Trophoblast cell (in vitro differentiated cells and primary cell): ENCODE data around the gene CCDC14.

ENCODE experiments used
- DNase-seq, 2 donors: peaks; one replicate each; pipeline ENCODE4 v3.0.0-alpha.2; 2016
- H2AFZ ChIP-seq: 2 replicates; pipeline ENCODE4 v1.6.1; 2013; ENCODE audit warnings: low read length, moderate library complexity, mild to moderate bottlenecking; ENCODE audit not compliant: insufficient read depth, poor library complexity
- H2AK5ac ChIP-seq: 2 replicates; pipeline ENCODE4 v1.6.1; 2013; ENCODE audit warnings: mild to moderate bottlenecking, low read length
- H2BK120ac ChIP-seq: 2 replicates; pipeline ENCODE4 v1.6.1; 2013; ENCODE audit warnings: low read length, mild to moderate bottlenecking, moderate library complexity; ENCODE audit not compliant: insufficient read depth, poor library complexity
- H2BK12ac ChIP-seq: 2 replicates; pipeline ENCODE4 v1.6.1; 2013; ENCODE audit warnings: mild to moderate bottlenecking, low read length, moderate library complexity
- H2BK5ac ChIP-seq: 2 replicates; pipeline ENCODE4 v1.6.1; 2013; ENCODE audit warnings: low read length, low read depth, moderate library complexity, mild to moderate bottlenecking; ENCODE audit not compliant: poor library complexity
- H3K14ac ChIP-seq: 2 replicates; pipeline ENCODE4 v1.6.1; 2013; ENCODE audit warnings: mild to moderate bottlenecking, low read length
- H3K18ac ChIP-seq: 2 replicates; pipeline ENCODE4 v1.6.1; 2013; ENCODE audit warnings: mild to moderate bottlenecking, low read length
- H3K23ac ChIP-seq: 2 replicates; pipeline ENCODE4 v1.6.1; 2013; ENCODE audit warnings: low read length
- H3K27ac ChIP-seq: 2 replicates; pipeline ENCODE4 v1.5.1; 2013; ENCODE audit warnings: low read depth, mild to moderate bottlenecking, inconsistent platforms, low read length, moderate library complexity
- H3K27me3 ChIP-seq: 2 replicates; pipeline ENCODE4 v1.6.1; 2013; ENCODE audit warnings: inconsistent platforms, mild to moderate bottlenecking, low read length, moderate library complexity; ENCODE audit not compliant: insufficient read depth
- H3K36me3 ChIP-seq, 2 experiments: 1 replicate in 1 of 2; 2 replicates in 1 of 2; pipeline ENCODE4 v1.6.1; 2013; ENCODE audit warnings: low read length in 2 of 2, mild to moderate bottlenecking in 2 of 2, moderate library complexity in 1 of 2; ENCODE audit not compliant: insufficient read depth in 2 of 2, control insufficient read depth in 1 of 2
- H3K4ac ChIP-seq: 2 replicates; pipeline ENCODE4 v1.6.1; 2013; ENCODE audit warnings: low read depth, mild to moderate bottlenecking, low read length, moderate library complexity
- H3K4me1 ChIP-seq, 2 experiments: 1 replicate in 1 of 2; 2 replicates in 1 of 2; pipeline ENCODE4 v1.6.1; 2013; ENCODE audit warnings: low read length in 2 of 2, mild to moderate bottlenecking in 2 of 2, moderate library complexity in 1 of 2; ENCODE audit not compliant: insufficient read depth in 2 of 2, control insufficient read depth in 1 of 2
- H3K4me2 ChIP-seq: 2 replicates; pipeline ENCODE4 v1.6.1; 2013; ENCODE audit warnings: inconsistent platforms, mild to moderate bottlenecking, low read length, moderate library complexity
- H3K4me3 ChIP-seq: 2 replicates; pipeline ENCODE4 v1.5.1; 2013; ENCODE audit warnings: mild to moderate bottlenecking, low read depth, low read length, inconsistent platforms
- H3K79me1 ChIP-seq: one replicate; pipeline ENCODE4 v1.6.1; 2013; ENCODE audit warnings: low read length
- H3K79me2 ChIP-seq: 2 replicates; pipeline ENCODE4 v1.6.1; 2013; ENCODE audit warnings: low read length, mild to moderate bottlenecking; ENCODE audit not compliant: control insufficient read depth, insufficient read depth, poor library complexity
- H3K9ac ChIP-seq: 2 replicates; pipeline ENCODE4 v1.6.1; 2013; ENCODE audit warnings: mild to moderate bottlenecking, low read length
- H3K9me3 ChIP-seq: 2 replicates; pipeline ENCODE4 v1.6.1; 2013; ENCODE audit warnings: low read depth, mild to moderate bottlenecking, control low read depth, inconsistent platforms, low read length; ENCODE audit not compliant: insufficient read depth
- H4K12ac ChIP-seq: 2 replicates; pipeline ENCODE4 v1.6.1; 2013; ENCODE audit warnings: low read depth, mild to moderate bottlenecking, low read length, moderate library complexity
- H4K8ac ChIP-seq: 2 replicates; pipeline ENCODE4 v1.6.1; 2013; ENCODE audit warnings: low read depth, mild to moderate bottlenecking, low read length, moderate library complexity
- H4K91ac ChIP-seq: one replicate; pipeline ENCODE4 v1.6.1; 2013; ENCODE audit warnings: low read depth, mild to moderate bottlenecking, low read length, moderate library complexity
- WGBS: extraction: QIAGEN DNeasy Blood & Tissue Kit; methylation state at CpG from one replicate; pipeline ENCODE4 v1.1.7; 2013; ENCODE audit warnings: missing lambda C conversion rate; ENCODE audit not compliant: insufficient read length, insufficient coverage; ENCODE audit errors: extremely low coverage; 5-methylcytosine and 5-hydroxymethylcytosine counted together

Gene CCDC14

DNA sequence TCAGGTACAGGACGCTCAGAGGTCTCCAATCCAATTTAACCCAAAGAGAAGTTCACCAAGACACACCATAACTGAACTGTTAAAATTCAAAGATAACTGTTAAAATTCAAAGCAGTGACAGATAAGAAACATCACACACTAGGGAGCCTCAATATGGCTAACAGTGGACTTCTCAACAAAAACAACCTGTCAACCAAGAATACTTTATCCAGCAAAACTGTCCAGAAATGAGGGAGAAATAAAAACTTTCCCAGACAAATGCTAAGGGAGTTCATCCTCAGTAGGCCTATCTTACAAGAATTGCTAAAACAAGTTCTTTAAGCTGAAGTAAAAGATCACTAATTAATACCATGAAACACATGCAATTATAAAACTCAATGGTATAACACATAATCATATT is 40.6 kb downstream of the CCDC14 start:
- H2AK5ac ChIP-seq, result no peak overlapping the region
- H3K79me1 ChIP-seq, result no peaks in the 10 kb centered on the region
- no peak overlapping the region for H3K14ac ChIP-seq
- peaks cover 16 to 18% of the 10 kb centered on the region in 2 experiments for H3K36me3 ChIP-seq
- no peaks in the 10 kb centered on the region for H3K27me3 ChIP-seq
- no peak overlapping the region for H2BK5ac ChIP-seq
- H4K12ac ChIP-seq, result no peak overlapping the region
- no peak overlapping the region for H3K27ac ChIP-seq
- no peak overlapping the region for H3K9ac ChIP-seq
- DNase-seq, result no peak
- no peak overlapping the region for H3K4me3 ChIP-seq
- no peaks in the 10 kb centered on the region for H3K4me1 ChIP-seq
- H3K9me3 ChIP-seq, result no peaks in the 10 kb centered on the region
- no peak overlapping the region for H3K18ac ChIP-seq
- H2BK12ac ChIP-seq, result no peak overlapping the region
- H3K4ac ChIP-seq, result no peak overlapping the region
- no CpG with 5 or more reads among the region's 1 CpG for WGBS
- H4K8ac ChIP-seq, result no peak overlapping the region
- no peak overlapping the region for H3K4me2 ChIP-seq
- no peak overlapping the region for H3K23ac ChIP-seq
- H2AFZ ChIP-seq, result no peak overlapping the region
- H2BK120ac ChIP-seq, result no peak overlapping the region
- H3K79me2 ChIP-seq, result no peaks in the 10 kb centered on the region
- H4K91ac ChIP-seq, result no peak overlapping the region

- no peak overlapping the region for H3K4me2 ChIP-seq
- H2AFZ ChIP-seq, result no peak overlapping the region
- no peak overlapping the region for H3K9ac ChIP-seq
- no peak overlapping the region for H3K14ac ChIP-seq
- no peak overlapping the region for H2BK12ac ChIP-seq
- no peak for DNase-seq
- no peak overlapping the region for H3K18ac ChIP-seq
- no peak overlapping the region for H3K27ac ChIP-seq
- no peaks in the 10 kb centered on the region for H3K9me3 ChIP-seq
- H3K79me1 ChIP-seq, result no peaks in the 10 kb centered on the region
- H3K79me2 ChIP-seq, result no peaks in the 10 kb centered on the region
- H3K4me3 ChIP-seq, result no peak overlapping the region
- H4K8ac ChIP-seq, result no peak overlapping the region
- H2BK120ac ChIP-seq, result no peak overlapping the region
- H2BK5ac ChIP-seq, result no peak overlapping the region
- peaks cover 16 to 21% of the 10 kb centered on the region in 2 experiments for H3K36me3 ChIP-seq
- H4K91ac ChIP-seq, result no peak overlapping the region
- no CpG with 5 or more reads among the region's 3 CpGs for WGBS
- no peak overlapping the region for H2AK5ac ChIP-seq
- H3K4ac ChIP-seq, result no peak overlapping the region
- no peak overlapping the region for H4K12ac ChIP-seq
- H3K27me3 ChIP-seq, result no peaks in the 10 kb centered on the region
- H3K4me1 ChIP-seq, result no peaks in the 10 kb centered on the region
- no peak overlapping the region for H3K23ac ChIP-seq
Observed at GRCh38 chr3:123919353-123919752, 41.7 kb downstream of the CCDC14 start.

GRCh38 chr3:123914829-123915228 is 46.2 kb downstream of the CCDC14 start:
- H3K18ac ChIP-seq, result no peak overlapping the region
- no peak for DNase-seq
- H3K4me1 ChIP-seq, result no peaks in the 10 kb centered on the region
- no peak overlapping the region for H4K91ac ChIP-seq
- no peak overlapping the region for H2BK12ac ChIP-seq
- no peak overlapping the region for H3K4me3 ChIP-seq
- no peak overlapping the region for H4K12ac ChIP-seq
- H3K4me2 ChIP-seq, result no peak overlapping the region
- no peaks in the 10 kb centered on the region for H3K79me1 ChIP-seq
- no peaks in the 10 kb centered on the region for H3K27me3 ChIP-seq
- no peak overlapping the region for H2AFZ ChIP-seq
- no peak overlapping the region for H2BK5ac ChIP-seq
- no peak overlapping the region for H2BK120ac ChIP-seq
- no peaks in the 10 kb centered on the region for H3K79me2 ChIP-seq
- H3K4ac ChIP-seq, result no peak overlapping the region
- H3K14ac ChIP-seq, result no peak overlapping the region
- H3K36me3 ChIP-seq, result peaks cover 16 to 19% of the 10 kb centered on the region in 2 experiments
- no peak overlapping the region for H2AK5ac ChIP-seq
- H3K27ac ChIP-seq, result no peak overlapping the region
- no CpG with 5 or more reads among the region's 5 CpGs for WGBS
- no peaks in the 10 kb centered on the region for H3K9me3 ChIP-seq
- H4K8ac ChIP-seq, result no peak overlapping the region
- no peak overlapping the region for H3K9ac ChIP-seq
- H3K23ac ChIP-seq, result no peak overlapping the region

DNA sequence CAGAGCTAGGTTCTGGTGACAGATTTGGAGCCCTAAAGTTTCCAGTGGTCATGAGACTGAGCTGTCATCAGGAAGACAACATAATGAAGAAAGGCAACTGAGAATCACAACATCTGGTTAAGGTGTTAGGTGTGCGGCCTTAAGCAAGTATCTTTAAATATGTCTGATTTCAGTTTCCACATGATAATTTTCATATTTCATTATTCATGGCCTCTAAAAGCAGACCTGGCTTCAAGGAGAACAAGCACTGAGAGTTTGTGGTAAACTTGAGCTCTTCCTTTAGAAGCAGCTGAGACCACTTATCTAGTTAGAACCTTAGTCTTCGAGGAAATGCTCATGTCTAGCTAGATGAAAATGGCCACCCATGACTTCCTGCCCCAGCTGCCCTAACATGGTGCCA is 51.2 kb downstream of the CCDC14 start:
- no peak overlapping the region for H3K4me3 ChIP-seq
- no peak overlapping the region for H4K12ac ChIP-seq
- H2BK12ac ChIP-seq, result no peak overlapping the region
- H3K79me1 ChIP-seq, result no peaks in the 10 kb centered on the region
- H3K4me2 ChIP-seq, result no peak overlapping the region
- no peak overlapping the region for H2AFZ ChIP-seq
- no peak overlapping the region for H3K4ac ChIP-seq
- WGBS, result no CpG with 5 or more reads among the region's 2 CpGs
- no peak overlapping the region for H2BK5ac ChIP-seq
- H3K9ac ChIP-seq, result no peak overlapping the region
- no peak overlapping the region for H2BK120ac ChIP-seq
- no peak overlapping the region for H3K23ac ChIP-seq
- H3K79me2 ChIP-seq, result no peaks in the 10 kb centered on the region
- no peaks in the 10 kb centered on the region for H3K9me3 ChIP-seq
- H4K8ac ChIP-seq, result no peak overlapping the region
- H3K18ac ChIP-seq, result no peak overlapping the region
- H3K14ac ChIP-seq, result no peak overlapping the region
- no peaks in the 10 kb centered on the region for H3K27me3 ChIP-seq
- H3K36me3 ChIP-seq, result peaks cover 0 to 2% of the 10 kb centered on the region in 2 experiments
- H2AK5ac ChIP-seq, result no peak overlapping the region
- DNase-seq, result no peak
- no peaks in the 10 kb centered on the region for H3K4me1 ChIP-seq
- no peak overlapping the region for H4K91ac ChIP-seq
- no peak overlapping the region for H3K27ac ChIP-seq
